Fibroblast of skin of right quadriceps (primary cell): ENCODE results near the gene ASTN1.

ENCODE experiments used
- DNase-seq: peaks from one replicate; pipeline ENCODE4 v3.0.0-alpha.2; 2013

ASTN1 gene

DNA sequence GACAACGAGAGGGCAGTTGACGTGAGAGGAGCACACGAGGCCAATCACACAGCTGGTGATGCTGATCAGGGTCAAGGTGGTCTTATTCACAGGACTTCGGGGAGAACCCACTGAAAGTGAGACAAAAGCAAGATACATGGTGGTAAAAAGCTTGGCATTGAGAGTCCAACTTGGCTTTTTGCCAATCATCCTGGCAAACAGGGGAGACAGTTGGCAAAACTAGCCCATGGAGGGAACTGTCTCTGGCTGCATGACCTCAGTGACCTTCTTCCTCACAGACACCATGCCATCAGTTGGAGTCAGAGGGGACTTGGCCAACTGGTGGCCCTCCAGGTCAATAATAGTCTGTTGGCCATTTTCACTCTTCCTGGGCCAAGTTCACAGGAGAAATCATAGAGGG, 139.9 kb downstream of the ASTN1 start:
- no peak for DNase-seq

DNA sequence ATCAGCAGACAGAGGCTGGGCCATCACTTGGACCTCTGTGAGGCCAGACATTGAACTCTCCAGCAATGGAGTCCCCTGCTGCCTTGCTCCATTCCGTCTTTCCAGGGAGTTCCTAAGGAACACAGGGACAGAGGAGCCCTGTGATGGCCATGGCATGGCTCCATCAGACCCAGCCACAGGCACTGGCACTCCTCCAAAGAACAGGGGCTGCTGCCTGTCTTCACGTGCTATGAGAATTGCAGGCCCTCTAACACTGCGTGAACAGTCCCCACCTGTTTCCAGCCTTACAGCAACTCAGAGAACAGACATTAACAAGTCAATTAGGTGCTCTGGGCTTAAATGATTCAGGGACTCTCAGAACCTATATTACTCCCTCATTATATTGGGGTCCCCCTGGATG, 140.8 kb downstream of the ASTN1 start:
- no peak for DNase-seq

DNA sequence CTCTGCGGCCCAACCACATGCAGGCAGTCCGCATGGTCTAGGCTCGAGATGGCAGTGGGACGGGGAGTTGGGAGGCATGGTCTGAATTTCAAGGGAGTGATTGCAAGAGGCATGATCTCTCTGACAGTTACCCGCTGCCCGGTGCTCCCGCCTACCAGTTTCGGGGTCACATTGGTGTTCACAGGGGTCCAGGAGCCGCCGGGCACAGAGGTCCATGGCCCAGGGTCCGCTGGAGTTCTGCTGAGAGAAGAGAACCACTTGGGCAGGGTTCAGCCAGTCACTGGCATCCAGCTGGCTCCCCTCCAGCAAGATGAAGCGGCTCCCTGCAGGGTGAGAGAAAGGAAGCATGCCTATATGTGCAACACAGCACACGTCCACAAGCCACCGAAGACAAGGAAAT, 141.3 kb downstream of the ASTN1 start:
- no peak for DNase-seq

DNA sequence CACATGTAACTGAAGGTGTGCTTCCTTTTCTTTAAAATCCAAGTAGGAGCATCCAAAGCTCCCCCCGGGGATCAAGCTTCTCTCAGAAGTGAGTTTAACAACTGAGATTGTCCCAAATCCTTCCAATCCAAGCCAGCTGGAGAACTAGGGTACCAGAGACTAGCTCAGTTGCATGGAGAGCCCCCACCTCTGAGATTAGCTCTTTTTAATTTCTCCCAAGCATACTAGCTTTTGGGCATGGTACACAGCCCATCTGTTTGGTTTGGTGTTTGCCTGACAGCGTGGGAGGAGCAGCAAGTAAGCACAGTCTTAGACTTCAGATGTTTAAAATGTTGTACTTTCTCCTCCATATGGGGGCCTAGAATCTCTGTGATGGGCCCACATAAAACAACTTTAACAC, 142.8 kb downstream of the ASTN1 start:
- DNase-seq, result no peak

DNA sequence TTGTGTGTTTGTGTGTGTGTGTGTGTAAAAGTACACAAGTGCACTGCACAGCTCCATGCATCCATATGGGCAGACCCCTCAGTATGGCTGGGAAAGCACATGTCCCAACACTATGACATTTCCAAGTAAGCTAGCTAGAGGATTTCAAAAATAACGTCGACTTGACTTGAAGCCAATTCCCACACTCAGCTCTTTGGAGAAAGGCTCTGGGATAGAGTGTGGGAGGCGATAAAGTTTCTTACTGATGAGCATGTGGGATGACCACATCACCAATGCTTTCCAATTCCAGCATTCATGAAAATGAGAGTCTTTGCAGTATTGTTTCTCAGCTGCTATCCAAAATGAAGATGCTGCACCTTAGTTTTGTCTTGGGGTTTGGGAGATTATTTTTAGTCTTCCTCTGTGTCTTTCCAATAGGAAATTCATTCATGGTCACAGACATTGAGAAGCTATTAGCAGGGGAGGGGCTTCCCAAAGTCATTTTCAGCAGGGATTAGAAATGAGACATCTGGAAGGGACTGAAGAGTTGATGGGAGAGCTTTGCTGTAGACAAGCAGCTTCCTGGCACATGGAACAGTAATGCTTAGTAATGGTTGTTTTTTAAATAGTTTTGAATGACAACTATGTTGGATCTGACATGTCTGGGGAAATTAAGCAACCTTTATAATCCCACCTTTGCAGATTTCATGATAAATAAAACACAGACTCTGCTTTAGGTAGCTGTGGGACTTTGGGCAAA, 143.5 kb downstream of the ASTN1 start:
- no peak for DNase-seq

DNA sequence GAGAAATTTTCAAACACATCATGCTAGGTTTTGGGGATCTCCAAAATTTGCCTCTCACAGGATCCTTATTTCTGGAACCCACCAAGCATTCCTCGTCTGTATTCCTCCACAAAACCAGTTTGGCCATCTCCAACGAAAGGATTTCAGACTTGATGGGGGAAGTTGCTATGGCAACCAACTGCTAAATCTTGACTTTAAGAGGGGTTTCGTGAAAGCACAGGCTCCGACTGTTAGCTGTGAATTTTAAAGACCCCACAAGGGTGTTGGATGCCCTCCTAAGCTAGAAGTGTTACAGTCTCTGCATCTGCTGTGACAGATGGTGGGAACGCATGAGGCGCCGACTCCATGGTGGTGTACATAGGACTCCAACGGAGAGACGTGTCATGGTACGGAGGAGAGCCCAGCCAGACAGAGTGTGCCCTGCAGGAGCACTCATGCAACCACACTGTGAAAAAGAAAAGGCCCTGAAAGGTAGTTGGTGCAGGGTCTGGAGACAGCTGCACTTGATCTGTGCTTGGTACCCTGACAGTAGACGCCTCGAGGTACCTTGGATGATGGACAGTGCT, 147.1 kb downstream of the ASTN1 start:
- DNase-seq, result no peak

DNA sequence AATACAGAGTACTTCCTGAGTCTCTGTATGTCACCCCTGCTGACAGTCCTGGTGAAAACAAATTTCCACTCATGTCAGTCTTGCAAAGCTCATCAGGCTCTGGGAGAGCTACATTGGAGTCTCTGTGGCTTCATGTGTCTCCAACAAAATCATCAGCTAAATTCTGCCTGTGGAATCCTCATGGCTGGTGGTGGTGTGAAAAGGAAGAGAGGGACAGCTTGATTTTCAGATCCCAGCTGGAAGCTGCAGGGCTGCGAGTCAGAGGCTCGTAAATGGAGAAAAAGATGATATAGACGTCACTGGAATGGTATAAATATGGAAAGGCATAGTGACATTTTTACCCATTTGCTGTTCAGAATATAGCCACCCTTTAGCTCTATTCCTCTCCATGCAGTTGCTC, 150.2 kb downstream of the ASTN1 start:
- DNase-seq, result no peak

DNA sequence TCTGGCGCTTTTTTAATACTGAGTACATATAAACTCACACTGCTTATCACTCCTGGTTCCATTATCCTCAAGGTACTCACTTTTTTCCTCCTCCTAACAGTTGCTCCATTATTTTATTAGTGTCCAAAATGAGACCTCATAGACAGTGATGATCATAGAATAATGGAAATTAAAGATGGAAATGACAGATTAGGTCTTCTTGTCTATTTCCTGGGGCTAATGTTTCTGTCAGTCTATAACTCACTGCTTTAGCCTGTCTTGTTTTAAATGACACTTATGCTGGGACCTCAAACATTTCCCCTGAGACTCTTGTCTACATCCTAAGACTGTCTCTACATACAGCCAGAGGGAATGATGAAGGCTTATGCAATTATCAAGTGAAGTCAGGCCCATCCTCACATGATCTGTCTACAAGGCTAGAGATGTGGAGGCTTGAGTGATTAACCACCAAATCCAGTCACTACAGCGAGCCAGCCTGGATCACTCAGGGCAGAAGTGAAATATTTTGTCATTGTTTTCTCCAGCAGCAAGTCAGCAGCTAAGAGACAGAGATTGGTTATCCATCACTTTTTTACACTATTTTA, 152.1 kb downstream of the ASTN1 start:
- no peak for DNase-seq

DNA sequence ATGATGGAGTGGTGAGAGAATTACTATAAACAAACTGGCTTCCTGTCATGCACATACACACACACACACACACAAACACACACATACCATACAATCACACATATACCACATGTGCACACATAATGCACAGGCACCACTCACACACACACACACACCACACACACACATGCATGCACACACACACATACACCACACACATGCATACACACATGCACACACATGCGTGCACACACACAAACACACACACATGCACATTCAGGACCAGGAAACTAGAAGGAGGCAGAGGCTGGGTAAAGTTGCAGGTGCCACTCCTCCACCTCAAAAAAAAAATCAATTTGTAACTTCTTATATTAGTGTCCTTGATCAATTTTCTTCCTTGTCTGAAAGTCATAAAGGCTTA, 153.0 kb downstream of the ASTN1 start:
- DNase-seq, result no peak

DNA sequence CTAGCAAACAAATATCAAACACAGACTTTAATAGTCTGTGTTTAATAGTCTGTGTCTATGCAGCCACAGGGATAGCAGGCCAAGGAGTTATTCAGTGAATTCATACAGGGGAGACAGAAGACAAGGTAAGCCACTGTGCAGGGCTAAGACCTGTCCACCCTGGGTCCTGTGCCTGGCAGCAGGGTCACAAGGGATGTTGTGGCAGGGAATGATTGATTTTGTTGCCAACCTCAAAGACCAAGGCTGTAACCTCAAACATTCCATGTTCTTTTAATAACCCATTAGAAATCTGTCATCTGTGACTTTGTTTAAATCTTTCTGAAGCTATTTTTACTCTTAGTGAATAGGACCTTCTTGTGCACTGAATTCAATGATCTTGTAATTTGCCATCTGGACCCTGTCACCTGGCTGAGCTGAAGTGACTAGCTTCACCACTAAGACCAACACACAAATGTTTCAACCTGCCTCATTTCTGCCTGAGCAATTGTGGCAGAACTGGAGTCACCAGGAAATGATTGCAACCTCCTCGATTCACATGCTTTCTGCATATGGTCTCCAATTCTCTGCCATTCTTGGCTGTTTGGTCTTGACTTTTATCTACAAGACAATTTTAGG, 154.2 kb downstream of the ASTN1 start:
- no peak for DNase-seq

DNA sequence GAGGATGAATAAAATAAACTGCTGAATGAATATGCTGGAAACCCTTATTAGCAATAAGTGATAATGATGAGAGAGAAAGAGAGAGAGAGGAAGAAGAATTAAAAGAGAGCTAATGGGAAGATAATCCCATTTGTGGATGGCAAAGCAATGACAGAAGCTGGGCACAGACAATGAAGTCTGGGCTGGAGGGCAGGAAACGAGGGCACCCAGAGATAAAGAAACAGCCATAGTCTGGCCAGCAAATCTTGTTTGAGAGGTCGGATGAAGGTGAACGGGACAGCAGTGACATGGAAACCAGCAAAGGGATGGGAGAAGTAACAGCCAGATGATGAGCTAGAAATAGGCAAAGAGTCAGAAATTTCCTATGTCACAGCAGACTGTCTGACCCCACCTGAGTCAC, 155.9 kb downstream of the ASTN1 start:
- DNase-seq, result no peak

DNA sequence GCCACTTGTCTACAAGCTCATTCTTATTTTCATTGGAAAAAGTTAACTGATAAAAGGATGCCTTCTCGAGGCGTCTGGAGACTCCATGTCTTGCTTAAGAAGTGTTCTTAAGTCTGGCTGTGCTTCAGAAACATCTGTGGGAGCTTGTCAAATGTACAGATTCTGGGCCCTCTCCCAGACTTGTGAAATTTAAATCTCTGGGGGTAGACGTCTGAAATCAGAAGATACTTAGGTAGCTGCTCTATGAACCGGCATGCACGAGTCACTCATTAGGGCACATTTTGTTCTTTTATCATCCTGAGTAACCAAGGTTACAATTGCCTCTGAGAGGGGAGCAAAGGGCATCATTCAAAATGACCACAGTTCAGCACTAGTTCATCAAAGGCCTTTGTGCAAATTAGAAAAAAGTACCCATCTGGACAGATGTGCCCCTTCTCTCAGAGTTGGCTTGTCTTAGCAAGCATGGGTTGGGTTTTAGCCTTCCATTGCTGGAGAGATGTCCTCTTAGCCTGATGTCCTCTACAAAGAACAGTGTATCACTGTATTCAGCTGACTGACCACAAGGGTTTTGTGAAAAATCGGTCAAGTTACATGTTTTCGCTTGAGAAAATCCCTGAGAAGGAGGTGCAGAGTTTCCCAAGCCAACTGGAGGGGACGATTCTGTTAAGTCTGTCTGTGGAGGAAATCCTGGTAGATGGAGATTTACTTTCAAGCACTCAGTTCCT, 156.9 kb downstream of the ASTN1 start:
- no peak for DNase-seq

DNA sequence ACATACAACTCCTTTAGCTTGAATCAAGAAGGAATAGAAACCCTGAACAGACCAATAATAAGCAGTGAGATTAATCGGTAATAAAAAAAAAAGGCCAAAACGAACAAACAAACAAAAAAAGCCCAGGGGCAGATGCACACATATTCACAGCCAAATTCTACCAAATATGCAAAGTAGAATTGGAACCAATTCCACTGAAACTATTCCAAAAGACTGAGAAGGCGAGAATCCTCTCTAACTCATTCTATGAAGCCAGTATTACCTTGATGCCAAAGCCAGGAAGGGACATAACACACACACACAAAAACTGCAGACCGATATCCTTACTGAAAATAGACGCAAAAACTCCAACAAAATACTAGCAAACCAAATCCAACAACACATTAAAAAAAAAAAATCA, 161.6 kb downstream of the ASTN1 start:
- no peak for DNase-seq

DNA sequence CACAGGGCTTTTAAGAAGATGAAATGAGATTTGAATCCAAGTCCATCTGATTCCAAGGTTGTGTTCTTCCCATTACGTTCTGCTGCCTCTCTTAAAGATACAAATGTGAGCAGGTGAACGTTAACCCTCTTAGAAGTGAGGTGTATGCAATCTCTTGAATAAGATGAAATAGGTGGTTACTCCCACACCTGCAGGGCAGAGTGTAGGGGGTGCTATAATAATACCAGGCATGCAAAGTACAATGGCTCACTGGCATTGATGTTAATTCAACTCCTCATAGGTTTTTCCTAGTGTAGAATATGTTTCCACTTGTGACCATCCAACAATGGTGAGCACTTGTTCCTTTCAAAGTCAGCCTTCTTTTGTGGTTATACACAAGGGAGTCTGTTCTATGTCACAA, 163.0 kb downstream of the ASTN1 start:
- DNase-seq, result no peak

DNA sequence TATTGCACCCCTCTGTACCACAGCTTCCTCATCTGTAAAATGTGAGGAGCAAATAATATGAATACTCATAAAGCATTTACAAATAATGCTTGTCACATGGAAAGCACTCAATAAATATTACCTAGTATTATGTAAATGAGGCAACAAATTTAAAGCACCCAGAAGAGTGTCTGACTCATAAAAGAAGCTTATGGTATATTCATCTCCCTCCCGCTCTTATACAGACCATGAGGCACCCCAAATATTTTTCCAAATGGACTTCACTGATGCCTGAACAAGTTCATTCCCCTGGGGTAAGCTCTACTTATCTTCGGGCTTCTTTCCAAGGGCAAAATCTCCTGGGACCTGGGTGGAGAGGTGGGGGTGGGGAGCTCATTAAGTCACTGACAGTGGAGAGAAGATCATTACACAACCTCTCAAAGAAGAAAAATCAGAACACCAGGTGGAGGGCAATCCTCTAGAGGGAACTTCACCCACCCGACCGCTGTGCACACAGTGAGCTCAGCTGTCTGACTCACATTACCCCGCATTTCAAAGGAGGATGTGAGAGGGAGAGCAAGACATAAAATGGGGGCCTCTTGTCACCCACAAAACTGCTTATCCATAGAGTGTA, 166.2 kb downstream of the ASTN1 start:
- peak; percentile 8 for DNase-seq

DNA sequence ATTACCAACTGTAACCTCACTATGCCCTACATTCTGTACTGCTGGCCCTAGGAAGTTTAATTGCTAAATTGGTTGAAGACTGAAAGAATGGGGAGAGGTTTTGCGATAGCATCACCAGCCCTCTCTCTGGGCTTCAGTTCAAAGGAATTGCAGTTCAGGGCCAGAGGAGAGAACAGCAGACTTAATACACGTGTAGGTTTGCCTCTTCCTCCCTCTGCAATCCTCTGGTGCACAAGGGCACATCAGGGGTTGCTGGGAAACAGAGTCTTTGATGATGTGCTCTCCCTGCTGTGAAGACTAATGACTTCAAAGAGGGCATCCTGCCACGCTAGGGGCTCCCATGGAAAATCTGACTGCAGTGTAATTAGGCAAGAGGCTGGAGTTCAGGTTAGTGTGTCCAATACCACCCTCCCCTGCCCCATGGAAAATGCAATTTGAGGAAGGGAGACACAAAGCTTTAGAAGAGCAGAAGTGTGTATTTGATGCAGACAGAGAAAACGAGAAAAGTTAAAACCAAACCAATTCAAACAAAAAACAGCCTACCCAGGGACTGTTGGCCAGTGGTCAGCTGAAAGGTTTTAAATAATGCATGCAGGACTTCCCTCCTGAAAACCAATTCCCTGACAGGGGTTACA, 167.9 kb downstream of the ASTN1 start:
- DNase-seq, result peak; percentile 24

DNA sequence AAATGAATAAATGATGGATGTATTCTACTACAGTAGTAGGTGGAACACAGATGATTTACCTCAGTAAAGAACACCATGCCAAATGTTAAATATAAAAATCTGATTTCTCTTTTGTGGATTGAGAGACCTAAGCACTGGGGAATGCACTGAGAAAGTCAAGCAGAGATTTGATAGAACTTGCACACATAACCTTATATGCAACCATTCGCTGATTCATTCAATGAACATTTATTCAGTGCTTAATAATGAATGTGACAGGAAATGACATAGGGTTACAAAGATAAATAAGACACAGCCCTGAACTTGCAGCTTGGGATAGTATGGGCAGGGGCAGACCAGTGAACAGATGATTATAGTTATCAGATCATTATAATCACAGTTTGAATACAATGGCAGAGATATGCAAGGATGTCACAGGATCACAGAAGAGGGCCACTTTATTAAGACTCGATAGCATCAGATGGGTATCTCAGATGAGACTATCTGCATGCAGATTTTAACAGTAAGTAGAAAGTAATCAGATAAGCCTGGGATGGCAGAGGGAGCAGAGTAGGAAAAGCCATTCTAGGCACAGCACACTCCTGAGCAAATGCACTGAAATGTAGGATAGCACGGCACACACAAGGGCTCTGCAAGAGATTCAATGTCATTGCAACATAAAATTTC, 169.4 kb downstream of the ASTN1 start:
- peak; percentile 41 for DNase-seq

DNA sequence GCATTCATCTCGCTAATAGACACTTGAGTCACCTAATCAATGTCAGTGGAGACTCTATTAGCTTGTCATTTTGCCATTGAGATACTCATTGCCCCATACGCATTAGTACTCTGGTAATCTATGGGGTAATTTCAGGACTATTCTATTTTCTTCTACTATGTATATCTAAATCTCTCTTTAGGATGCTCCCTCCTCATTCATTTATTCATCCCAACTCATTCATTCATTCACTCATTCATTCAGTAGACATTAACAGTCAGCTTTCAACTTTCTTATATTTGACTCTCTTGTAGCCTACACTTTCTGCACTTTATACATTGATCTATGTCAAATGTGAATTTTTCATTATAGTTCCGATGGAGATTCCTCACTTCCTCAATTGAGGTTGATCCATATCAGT, 170.9 kb downstream of the ASTN1 start:
- no peak for DNase-seq

DNA sequence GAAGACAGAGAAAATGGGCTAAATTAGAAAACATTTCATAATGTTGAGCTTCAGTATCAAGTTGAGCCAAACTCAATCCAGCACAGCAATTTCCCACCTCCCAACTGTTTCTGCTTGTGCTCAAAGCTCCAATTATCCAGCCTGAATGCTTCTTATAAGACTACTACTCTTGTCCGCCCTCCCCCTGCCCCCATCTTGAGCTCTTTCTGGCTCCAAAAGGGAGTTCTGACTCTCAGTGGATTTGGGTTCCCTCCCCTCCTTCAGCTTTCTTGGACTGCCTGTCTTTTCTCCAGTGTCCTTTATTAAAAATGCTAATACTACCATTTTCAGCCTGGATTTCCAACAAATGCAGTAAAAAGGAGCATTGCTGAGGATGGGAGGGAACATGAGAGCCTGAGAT, 174.8 kb downstream of the ASTN1 start:
- no peak for DNase-seq

DNA sequence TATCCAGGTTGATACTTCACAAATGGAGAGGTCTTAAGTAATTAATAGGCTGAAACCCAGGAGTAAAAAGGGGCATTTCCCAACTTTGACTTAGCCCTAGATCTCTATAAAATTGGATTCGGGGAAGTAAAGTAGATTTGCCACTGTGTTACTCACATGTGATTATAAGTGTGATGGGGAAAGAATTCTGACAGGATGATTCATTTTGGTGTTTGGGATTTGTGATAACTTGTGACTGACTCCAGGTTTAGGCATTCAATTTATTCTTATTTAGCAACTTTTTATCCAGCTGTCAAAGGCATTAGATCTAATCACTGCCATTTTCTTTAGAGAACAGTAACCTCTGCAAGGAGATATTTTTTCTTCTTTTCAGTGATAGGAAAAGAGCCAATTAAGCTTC, 175.5 kb downstream of the ASTN1 start:
- DNase-seq, result peak; percentile 63

DNA sequence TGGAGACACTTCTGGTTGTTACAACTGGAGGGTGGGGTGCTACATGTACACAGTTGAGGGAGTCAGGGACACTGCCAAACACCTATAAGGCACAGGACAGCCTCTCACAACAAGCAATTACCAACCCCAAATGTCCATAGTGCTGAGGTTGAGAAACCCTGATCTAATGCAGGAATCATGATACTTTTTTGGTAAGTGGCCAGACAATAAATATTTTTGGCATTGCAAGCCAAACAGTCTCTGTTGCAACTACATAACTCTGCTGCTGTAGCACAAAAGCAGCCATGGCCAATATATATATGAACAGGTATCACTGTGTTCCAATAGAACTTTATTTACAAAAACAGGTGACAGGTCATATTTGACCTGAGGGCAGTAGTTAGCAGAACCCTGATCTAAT, 177.5 kb downstream of the ASTN1 start:
- peak; percentile 65 for DNase-seq

DNA sequence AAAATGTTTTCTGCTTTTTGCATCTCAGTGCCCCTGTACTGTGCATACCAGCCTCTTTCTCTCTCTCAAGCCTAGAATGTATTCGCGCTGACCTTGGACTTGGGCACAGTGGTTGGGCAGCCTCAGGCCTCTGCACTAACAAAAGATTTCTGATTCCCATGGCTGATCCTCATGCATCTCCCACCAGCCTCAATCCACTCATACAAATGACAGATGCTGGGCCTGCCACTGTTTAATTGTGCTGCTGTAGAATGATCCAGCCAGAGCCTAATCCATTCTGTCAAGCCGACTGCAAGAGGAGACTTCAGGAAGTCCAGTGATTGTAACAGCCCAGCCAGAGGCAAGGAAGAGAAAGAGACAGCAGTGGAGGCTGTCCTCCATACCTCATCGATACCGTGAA, 180.8 kb downstream of the ASTN1 start:
- DNase-seq, result no peak
